Caco-2 (cell line): Measurements from ENCODE around the gene EOGT. TPM values are rescaled to one million over a fixed set of nuclear protein-coding genes. Genes with fewer than 3 reads are reported as not detected.

Experiments used
- BruUV-seq: library from RNA; stranded (reverse); fragments of 400-500 nt; replicated peaks from 2 replicates; lab custom pipeline; 2021; lab: Mats Ljungman, UMichigan
- CTCF ChIA-PET: fragments of 300-600 bp; sonication (Branson Sonifier 250); formaldehyde crosslinking; loops from one replicate; lab custom pipeline; 2022; ENCODE audit warnings: antibody characterized with exemption; lab: Charles Lee
- POLR2A ChIA-PET: fragments of 300-600 bp; sonication (Branson Sonifier 250); formaldehyde crosslinking; loops from one replicate; lab custom pipeline; 2022; ENCODE audit warnings: antibody characterized with exemption; lab: Charles Lee
- DNase-seq, 2 experiments: peaks; one replicate each; pipeline versions ENCODE4 v3.0.0 to v3.0.0-alpha.2; 2020 to 2022
- H3K27me3 ChIP-seq: replicated peaks from 2 replicates; pipeline ENCODE4 v1.6.0; 2011; ENCODE audit warnings: low read length; ENCODE audit not compliant: control insufficient read depth, insufficient read depth
- H3K36me3 ChIP-seq: 2 replicates; pipeline ENCODE4 v1.5.1; 2011; ENCODE audit warnings: low read length; ENCODE audit not compliant: control insufficient read depth, insufficient read depth
- H3K4me1 ChIP-seq: fragments of 250-450 bp; sonication (Bioruptor Pico); 2 replicates; pipeline ENCODE4 v1.5.1; 2020; ENCODE audit warnings: mild to moderate bottlenecking
- H3K4me3 ChIP-seq: 2 replicates; pipeline ENCODE4 v1.5.1; 2011; ENCODE audit warnings: low read depth, mild to moderate bottlenecking, control low read depth, low read length
- H3K9me3 ChIP-seq: fragments of 250-450 bp; sonication (Bioruptor Pico); 2 replicates; pipeline ENCODE4 v1.5.1; 2020; ENCODE audit warnings: mild to moderate bottlenecking, moderate library complexity
- H3K27ac Mint-ChIP-seq: one replicate; pipeline ENCODE4 v1.8.0; 2022; ENCODE audit warnings: mixed read lengths; ENCODE audit not compliant: unreplicated experiment
- H3K27me3 Mint-ChIP-seq: one replicate; pipeline ENCODE4 v1.8.0; 2022; ENCODE audit warnings: mixed read lengths; ENCODE audit not compliant: insufficient read depth, unreplicated experiment
- H3K36me3 Mint-ChIP-seq: one replicate; pipeline ENCODE4 v1.8.0; 2022; ENCODE audit warnings: mild to moderate bottlenecking, mixed read lengths; ENCODE audit not compliant: insufficient read depth, unreplicated experiment
- H3K4me1 Mint-ChIP-seq: one replicate; pipeline ENCODE4 v1.8.0; 2022; ENCODE audit warnings: low read depth, mixed read lengths; ENCODE audit not compliant: unreplicated experiment
- H3K4me3 Mint-ChIP-seq: one replicate; pipeline ENCODE4 v1.8.0; 2022; ENCODE audit warnings: mild to moderate bottlenecking, moderate library complexity, mixed read lengths; ENCODE audit not compliant: unreplicated experiment
- H3K9me3 Mint-ChIP-seq: one replicate; pipeline ENCODE4 v1.8.0; 2022; ENCODE audit warnings: mixed read lengths; ENCODE audit not compliant: unreplicated experiment
- CTCF ChIP-seq, 2 experiments: fragments of 200-600 bp in 1 of 2; IDR thresholded peaks; 1 replicate in 1 of 2; 2 replicates in 1 of 2; pipeline versions ENCODE4 v1.5.1 to v1.8.0; 2011 to 2022; ENCODE audit warnings: antibody characterized with exemption in 1 of 2, control low read depth in 1 of 2, inconsistent platforms in 1 of 2, low read depth in 1 of 2, low read length in 1 of 2, mild to moderate bottlenecking in 1 of 2, moderate library complexity in 1 of 2; ENCODE audit not compliant: insufficient read depth in 1 of 2, severe bottlenecking in 1 of 2, unreplicated experiment in 1 of 2
- intact Hi-C: fragments of 100-400 bp; cut with micrococcal nuclease; formaldehyde crosslinking; loops from one replicate; pipeline ENCODE4 v1.10.0; 2022; ENCODE audit not compliant: unreplicated experiment
- total RNA-seq: library from RNA; stranded (reverse); gene quantifications from 2 replicates; pipeline ENCODE4 v1.2.3, GENCODE V29; 2022

Gene EOGT
- total RNA-seq, 1 experiment from 2014 or later = 16.1 TPM

- H3K4me3 Mint-ChIP-seq = no peak overlapping the region
- H3K4me1 ChIP-seq = no peaks in the 10 kb centered on the region
- no peaks in the 10 kb centered on the region for H3K36me3 ChIP-seq
- peaks cover 7% of the 10 kb centered on the region for H3K27me3 Mint-ChIP-seq
- H3K27ac Mint-ChIP-seq = no peak overlapping the region
- H3K9me3 ChIP-seq = no peaks in the 10 kb centered on the region
- no TSS peak for BruUV-seq
- CTCF ChIA-PET = no interaction called here
- no peaks in the 10 kb centered on the region for H3K36me3 Mint-ChIP-seq
- no peaks in the 10 kb centered on the region for H3K4me1 Mint-ChIP-seq
- TF ChIP-seq CTCF (IDR thresholded peaks at IDR 0.05; ENCODE audit: insufficient read depth in 1 of 2, low read depth in 1 of 2, low read length in 1 of 2, severe bottlenecking in 1 of 2, unreplicated experiment in 1 of 2) = no peak
- peaks cover 2% of the 10 kb centered on the region for H3K27me3 ChIP-seq
- POLR2A ChIA-PET = no interaction called here
- no peak overlapping the region for H3K4me3 ChIP-seq
- no peaks in the 10 kb centered on the region for H3K9me3 Mint-ChIP-seq
- DNase-seq = no peak
- intact Hi-C loops = no loop called here
Measured at GRCh38 chr3:68941055-68941454, 72.4 kb downstream of the EOGT start.

GRCh38 chr3:68936856-68937255 lies 76.6 kb downstream of the EOGT start:
- Histone ChIP-seq H3K36me3 (no peaks in the 10 kb centered on the region), H3K4me1 (no peaks in the 10 kb centered on the region), H3K4me3 (no peak overlapping the region), H3K9me3 (no peaks in the 10 kb centered on the region), H3K27me3 (no peaks in the 10 kb centered on the region)
- Mint-ChIP-seq H3K27ac (no peak overlapping the region), H3K27me3 (peaks cover 17% of the 10 kb centered on the region), H3K9me3 (no peaks in the 10 kb centered on the region), H3K4me3 (no peak overlapping the region), H3K4me1 (no peaks in the 10 kb centered on the region), H3K36me3 (no peaks in the 10 kb centered on the region)
- POLR2A ChIA-PET = no interaction called here
- DNase-seq = no peak
- CTCF ChIA-PET = interaction anchor here (0.6 kb wide), 1 partner anchor 11 kb away, joined by 3 read pairs; no protein-coding TSS in a partner anchor
- TF ChIP-seq CTCF (IDR thresholded peaks at IDR 0.05; ENCODE audit: insufficient read depth in 1 of 2, low read depth in 1 of 2, low read length in 1 of 2, severe bottlenecking in 1 of 2, unreplicated experiment in 1 of 2) = no peak
- BruUV-seq = no TSS peak
- intact Hi-C loops = no loop called here

GRCh38 chr3:68935778-68936177 lies 77.7 kb downstream of the EOGT start:
- no peak overlapping the region for H3K27ac Mint-ChIP-seq
- no peak overlapping the region for H3K4me3 Mint-ChIP-seq
- H3K27me3 Mint-ChIP-seq = peaks cover 18% of the 10 kb centered on the region
- intact Hi-C loops = no loop called here
- no peak for TF ChIP-seq CTCF (IDR thresholded peaks at IDR 0.05; ENCODE audit: insufficient read depth in 1 of 2, low read depth in 1 of 2, low read length in 1 of 2, severe bottlenecking in 1 of 2, unreplicated experiment in 1 of 2)
- no peak for DNase-seq
- no peak overlapping the region for H3K4me3 ChIP-seq
- H3K4me1 ChIP-seq = no peaks in the 10 kb centered on the region
- H3K9me3 Mint-ChIP-seq = no peaks in the 10 kb centered on the region
- BruUV-seq = no TSS peak
- H3K36me3 ChIP-seq = no peaks in the 10 kb centered on the region
- ChIA-PET POLR2A (no interaction called here), CTCF (no interaction called here)
- H3K36me3 Mint-ChIP-seq = no peaks in the 10 kb centered on the region
- H3K9me3 ChIP-seq = no peaks in the 10 kb centered on the region
- H3K27me3 ChIP-seq = no peaks in the 10 kb centered on the region
- H3K4me1 Mint-ChIP-seq = no peaks in the 10 kb centered on the region
